HepG2 (cell line): ENCODE results near the gene NUDCD2. TPM values are rescaled to one million over a fixed set of nuclear protein-coding genes. Genes with fewer than 3 reads are reported as not detected.
A peak's percentile ranks its signal among the peaks of the same experiment; 100 is the strongest.

Experiments
- AGO2 ChIP-seq: fragments of 200-400 bp; formaldehyde crosslinking; optimal IDR thresholded peaks from 2 replicates; pipeline ENCODE3; 2017; ENCODE audit warnings: mild to moderate bottlenecking, low read depth, low read length, moderate library complexity
- ARID3A ChIP-seq: IDR thresholded peaks from 2 replicates; pipeline ENCODE4 v1.6.1; 2012; ENCODE audit warnings: low read depth, low read length, improper control_type of control experiment
- CCAR2 ChIP-seq: fragments of 200-400 bp; formaldehyde crosslinking; optimal IDR thresholded peaks from 2 replicates; pipeline ENCODE3; 2018; ENCODE audit warnings: low read depth, mild to moderate bottlenecking, low read length, moderate library complexity
- CHD2 ChIP-seq: IDR thresholded peaks from 2 replicates; pipeline ENCODE4 v1.6.1; 2011; ENCODE audit warnings: low read depth, low read length, improper control_type of control experiment
- CREB1 ChIP-seq, 2 experiments: fragments of 450-650 bp in 1 of 2; IDR thresholded peaks; 2 replicates each; pipeline ENCODE4 v1.6.1; 2016 to 2017; ENCODE audit warnings: control low read depth in 1 of 2, mild to moderate bottlenecking in 1 of 2, missing compliant biosample characterization in 1 of 2, missing genetic modification characterization in 1 of 2
- HNRNPL ChIP-seq: fragments of 200-400 bp; formaldehyde crosslinking; IDR thresholded peaks from 2 replicates; pipeline ENCODE4 v1.6.1; 2017; ENCODE audit warnings: mild to moderate bottlenecking, low read depth, low read length
- KAT8 ChIP-seq: IDR thresholded peaks from 2 replicates; pipeline ENCODE4 v1.6.1; 2016; ENCODE audit warnings: missing genetic modification reagents, missing compliant biosample characterization
- KDM4B ChIP-seq: sonication (generic); formaldehyde crosslinking; IDR thresholded peaks from 2 replicates; pipeline ENCODE4 v1.4.0; 2020; ENCODE audit warnings: missing genetic modification reagents
- MED13 ChIP-seq: sonication (generic); formaldehyde crosslinking; IDR thresholded peaks from 2 replicates; pipeline ENCODE4 v1.5.0; 2020; ENCODE audit warnings: missing genetic modification reagents
- SRF ChIP-seq: IDR thresholded peaks from 2 replicates; pipeline ENCODE4 v1.6.1; 2011; ENCODE audit warnings: mild to moderate bottlenecking, low read depth, low read length, moderate library complexity
- XRCC5 ChIP-seq: fragments of 200-400 bp; formaldehyde crosslinking; optimal IDR thresholded peaks from 2 replicates; pipeline ENCODE3; 2017; ENCODE audit warnings: mild to moderate bottlenecking, low read length
- ZNF615 ChIP-seq: sonication (generic); formaldehyde crosslinking; IDR thresholded peaks from 2 replicates; pipeline ENCODE4 v1.5.0; 2020; ENCODE audit warnings: mild to moderate bottlenecking, missing genetic modification reagents, borderline replicate concordance
- ZNF766 ChIP-seq: sonication (generic); formaldehyde crosslinking; IDR thresholded peaks from 2 replicates; pipeline ENCODE4 v1.5.0; 2020; ENCODE audit warnings: missing genetic modification reagents, borderline replicate concordance
- ZNF788 ChIP-seq: sonication (generic); formaldehyde crosslinking; IDR thresholded peaks from 2 replicates; pipeline ENCODE4 v1.5.0; 2020; ENCODE audit warnings: mild to moderate bottlenecking, missing genetic modification reagents, borderline replicate concordance
- polyA plus RNA-seq, 8 experiments: library from polyadenylated mRNA; depleted of rRNA in 3 of 8; stranded (reverse) in 7 of 8; unstranded in 1 of 8; fragments of >200 nt; fragmentation: Illumina TruSeq in 4 of 8; extraction: Trizol in 4 of 8; gene quantifications; 2 replicates each; pipeline versions ENCODE4 v1.2.1 to v1.2.3, GENCODE V29; 2011 to 2016; ENCODE audit warnings: low read depth in 4 of 8, missing spikeins in 1 of 8, mixed read lengths in 1 of 8; ENCODE audit not compliant: insufficient read depth in 1 of 8
- total RNA-seq, 5 experiments: library from RNA; depleted of rRNA; stranded (reverse); fragments of >200 nt; fragmentation: Illumina TruSeq; extraction: Trizol; gene quantifications; 2 replicates each; pipeline ENCODE4 v1.2.3, GENCODE V29; 2016; ENCODE audit warnings: low read depth in 1 of 5
- TF ChIP-seq, protein P1 (sequence below): sonication (generic); formaldehyde crosslinking; IDR thresholded peaks from one replicate; pipeline ENCODE4 v1.5.1; 2020; ENCODE audit warnings: mild to moderate bottlenecking, missing genetic modification reagents; ENCODE audit errors: not compliant biosample characterization
- TF ChIP-seq, protein P2 (sequence below): sonication (generic); formaldehyde crosslinking; IDR thresholded peaks from 2 replicates; pipeline ENCODE4 v1.4.0; 2020; ENCODE audit warnings: missing genetic modification reagents, borderline replicate concordance

Gene NUDCD2
- total and polyA plus RNA-seq, 2 of the 13 experiments (the other 11 are each of a cell fraction or from before 2014, with no cell fraction given), result 14.8 to 39.2 TPM

DNA sequence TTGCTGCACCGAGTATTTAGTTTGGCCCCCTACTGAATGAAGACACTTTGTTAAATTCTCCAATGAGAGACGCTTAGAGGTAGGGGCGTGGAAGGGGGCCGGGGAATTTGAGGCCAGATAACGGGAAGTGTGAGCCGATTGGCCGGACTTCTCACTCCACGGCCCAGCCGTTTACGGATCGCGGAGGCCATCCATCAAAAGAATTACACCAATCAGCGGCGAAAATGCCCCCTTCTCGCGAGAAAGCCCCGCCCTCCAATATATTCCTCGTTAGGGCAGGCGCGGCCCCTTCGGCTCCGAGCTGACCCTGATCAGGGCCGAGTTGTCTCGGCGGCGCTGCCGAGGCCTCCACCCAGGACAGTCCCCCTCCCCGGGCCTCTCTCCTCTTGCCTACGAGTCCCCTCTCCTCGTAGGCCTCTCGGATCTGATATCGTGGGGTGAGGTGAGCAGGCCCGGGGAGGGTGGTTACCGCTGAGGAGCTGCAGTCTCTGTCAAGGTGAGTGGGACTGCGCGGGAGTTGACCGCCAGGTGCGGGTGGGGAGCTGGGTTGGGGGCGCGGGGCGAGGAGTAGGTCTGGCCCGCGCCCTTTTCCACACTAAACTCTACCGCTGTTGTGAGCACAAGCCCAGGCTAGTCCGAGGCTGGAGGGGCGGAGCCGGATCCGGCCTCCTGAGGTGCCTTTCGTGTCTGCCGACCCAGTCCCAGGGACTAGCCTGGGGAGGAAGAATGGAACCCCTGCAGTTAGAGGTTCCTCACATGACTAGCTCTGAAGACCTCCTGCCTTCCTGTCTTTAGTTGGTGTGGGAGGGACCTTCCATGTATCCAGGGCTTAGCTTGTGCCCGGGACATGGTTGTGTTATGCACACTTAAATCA, 22.4 kb downstream of the NUDCD2 start, which contains the start of gene CCNG1 (continued):
- TF ChIP-seq, protein P1, sequence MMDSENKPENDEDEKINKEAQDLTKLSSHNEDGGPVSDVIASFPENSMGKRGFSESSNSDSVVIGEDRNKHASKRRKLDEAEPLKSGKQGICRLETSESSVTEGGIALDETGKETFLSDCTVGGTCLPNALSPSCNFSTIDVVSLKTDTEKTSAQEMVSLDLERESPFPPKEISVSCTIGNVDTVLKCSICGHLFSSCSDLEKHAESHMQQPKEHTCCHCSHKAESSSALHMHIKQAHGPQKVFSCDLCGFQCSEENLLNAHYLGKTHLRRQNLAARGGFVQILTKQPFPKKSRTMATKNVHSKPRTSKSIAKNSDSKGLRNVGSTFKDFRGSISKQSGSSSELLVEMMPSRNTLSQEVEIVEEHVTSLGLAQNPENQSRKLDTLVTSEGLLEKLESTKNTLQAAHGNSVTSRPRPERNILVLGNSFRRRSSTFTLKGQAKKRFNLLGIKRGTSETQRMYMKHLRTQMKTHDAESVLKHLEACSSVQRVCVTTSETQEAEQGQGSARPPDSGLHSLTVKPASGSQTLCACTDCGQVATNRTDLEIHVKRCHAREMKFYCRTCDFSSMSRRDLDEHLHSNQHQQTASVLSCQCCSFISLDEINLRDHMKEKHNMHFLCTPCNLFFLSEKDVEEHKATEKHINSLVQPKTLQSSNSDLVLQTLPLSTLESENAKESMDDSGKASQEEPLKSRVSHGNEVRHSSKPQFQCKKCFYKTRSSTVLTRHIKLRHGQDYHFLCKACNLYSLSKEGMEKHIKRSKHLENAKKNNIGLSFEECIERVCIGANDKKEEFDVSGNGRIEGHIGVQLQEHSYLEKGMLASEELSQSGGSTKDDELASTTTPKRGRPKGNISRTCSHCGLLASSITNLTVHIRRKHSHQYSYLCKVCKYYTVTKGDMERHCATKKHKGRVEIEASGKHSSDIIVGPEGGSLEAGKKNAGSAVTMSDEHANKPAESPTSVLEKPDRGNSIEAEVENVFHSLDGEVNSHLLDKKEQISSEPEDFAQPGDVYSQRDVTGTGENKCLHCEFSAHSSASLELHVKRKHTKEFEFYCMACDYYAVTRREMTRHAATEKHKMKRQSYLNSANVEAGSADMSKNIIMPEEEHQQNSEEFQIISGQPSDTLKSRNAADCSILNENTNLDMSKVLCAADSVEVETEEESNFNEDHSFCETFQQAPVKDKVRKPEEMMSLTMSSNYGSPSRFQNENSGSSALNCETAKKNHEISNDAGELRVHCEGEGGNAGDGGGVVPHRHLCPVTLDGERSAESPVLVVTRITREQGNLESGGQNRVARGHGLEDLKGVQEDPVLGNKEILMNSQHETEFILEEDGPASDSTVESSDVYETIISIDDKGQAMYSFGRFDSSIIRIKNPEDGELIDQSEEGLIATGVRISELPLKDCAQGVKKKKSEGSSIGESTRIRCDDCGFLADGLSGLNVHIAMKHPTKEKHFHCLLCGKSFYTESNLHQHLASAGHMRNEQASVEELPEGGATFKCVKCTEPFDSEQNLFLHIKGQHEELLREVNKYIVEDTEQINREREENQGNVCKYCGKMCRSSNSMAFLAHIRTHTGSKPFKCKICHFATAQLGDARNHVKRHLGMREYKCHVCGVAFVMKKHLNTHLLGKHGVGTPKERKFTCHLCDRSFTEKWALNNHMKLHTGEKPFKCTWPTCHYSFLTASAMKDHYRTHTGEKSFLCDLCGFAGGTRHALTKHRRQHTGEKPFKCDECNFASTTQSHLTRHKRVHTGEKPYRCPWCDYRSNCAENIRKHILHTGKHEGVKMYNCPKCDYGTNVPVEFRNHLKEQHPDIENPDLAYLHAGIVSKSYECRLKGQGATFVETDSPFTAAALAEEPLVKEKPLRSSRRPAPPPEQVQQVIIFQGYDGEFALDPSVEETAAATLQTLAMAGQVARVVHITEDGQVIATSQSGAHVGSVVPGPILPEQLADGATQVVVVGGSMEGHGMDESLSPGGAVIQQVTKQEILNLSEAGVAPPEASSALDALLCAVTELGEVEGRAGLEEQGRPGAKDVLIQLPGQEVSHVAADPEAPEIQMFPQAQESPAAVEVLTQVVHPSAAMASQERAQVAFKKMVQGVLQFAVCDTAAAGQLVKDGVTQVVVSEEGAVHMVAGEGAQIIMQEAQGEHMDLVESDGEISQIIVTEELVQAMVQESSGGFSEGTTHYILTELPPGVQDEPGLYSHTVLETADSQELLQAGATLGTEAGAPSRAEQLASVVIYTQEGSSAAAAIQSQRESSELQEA (CRISPR knock-in tag), result no peak
- peak; percentile 78 for TF ChIP-seq KAT8 (CRISPR knock-in tag)
- TF ChIP-seq CHD2, result peak; percentile 94
- no peak for TF ChIP-seq ZNF615 (CRISPR knock-in tag)
- no peak for TF ChIP-seq HNRNPL
- peak; percentile 94 for TF ChIP-seq AGO2
- TF ChIP-seq SRF, result no peak
- peak; percentile 60 for TF ChIP-seq CREB1 (IDR thresholded peaks at IDR 0.05)
- peak; percentile 74; the same call in 1 of the 2 replicates for TF ChIP-seq CREB1 (CRISPR knock-in tag; IDR thresholded peaks at IDR 0.05)
- no peak for TF ChIP-seq XRCC5
- peak; percentile 43; the same call in 1 of the 2 replicates for TF ChIP-seq ARID3A
- TF ChIP-seq CCAR2, result no peak
- TF ChIP-seq KDM4B (CRISPR knock-in tag), result peak; percentile 72
- TF ChIP-seq, protein P2, sequence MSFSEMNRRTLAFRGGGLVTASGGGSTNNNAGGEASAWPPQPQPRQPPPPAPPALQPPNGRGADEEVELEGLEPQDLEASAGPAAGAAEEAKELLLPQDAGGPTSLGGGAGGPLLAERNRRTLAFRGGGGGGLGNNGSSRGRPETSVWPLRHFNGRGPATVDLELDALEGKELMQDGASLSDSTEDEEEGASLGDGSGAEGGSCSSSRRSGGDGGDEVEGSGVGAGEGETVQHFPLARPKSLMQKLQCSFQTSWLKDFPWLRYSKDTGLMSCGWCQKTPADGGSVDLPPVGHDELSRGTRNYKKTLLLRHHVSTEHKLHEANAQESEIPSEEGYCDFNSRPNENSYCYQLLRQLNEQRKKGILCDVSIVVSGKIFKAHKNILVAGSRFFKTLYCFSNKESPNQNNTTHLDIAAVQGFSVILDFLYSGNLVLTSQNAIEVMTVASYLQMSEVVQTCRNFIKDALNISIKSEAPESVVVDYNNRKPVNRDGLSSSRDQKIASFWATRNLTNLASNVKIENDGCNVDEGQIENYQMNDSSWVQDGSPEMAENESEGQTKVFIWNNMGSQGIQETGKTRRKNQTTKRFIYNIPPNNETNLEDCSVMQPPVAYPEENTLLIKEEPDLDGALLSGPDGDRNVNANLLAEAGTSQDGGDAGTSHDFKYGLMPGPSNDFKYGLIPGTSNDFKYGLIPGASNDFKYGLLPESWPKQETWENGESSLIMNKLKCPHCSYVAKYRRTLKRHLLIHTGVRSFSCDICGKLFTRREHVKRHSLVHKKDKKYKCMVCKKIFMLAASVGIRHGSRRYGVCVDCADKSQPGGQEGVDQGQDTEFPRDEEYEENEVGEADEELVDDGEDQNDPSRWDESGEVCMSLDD, result no peak
- no peak for TF ChIP-seq ZNF766 (CRISPR knock-in tag)
- TF ChIP-seq MED13, result no peak; the same call in 1 of the 2 replicates
- no peak for TF ChIP-seq ZNF788 (CRISPR knock-in tag)
